GM18511 (cell line): ENCODE results near the gene TDRD1.

Experiments
- ATAC-seq: cut with Tn5 transposase; IDR thresholded peaks from one replicate; pipeline ENCODE4 v1.9.1; 2021; ENCODE audit warnings: mild to moderate bottlenecking, moderate library complexity; ENCODE audit not compliant: unreplicated experiment

Gene TDRD1

GRCh38 chr10:114228156-114228555 lies 49.0 kb downstream of the TDRD1 start:
- ATAC-seq: no peak

- ATAC-seq: no peak
Observed at GRCh38 chr10:114232561-114233176, 53.5 kb downstream of the TDRD1 start.

- no peak for ATAC-seq
Observed at GRCh38 chr10:114233482-114233881, 54.3 kb downstream of the TDRD1 start.

- ATAC-seq: no peak
Observed at GRCh38 chr10:114234132-114234531, 55.0 kb downstream of the TDRD1 start.

- peak; percentile 40 for ATAC-seq
Observed at GRCh38 chr10:114239117-114239993, 60.2 kb downstream of the TDRD1 start, which contains the start of gene VWA2. VWA2 (plus strand) TSS chr10:114239254; CDS start chr10:114248714, 9,460 bp downstream.

- no peak for ATAC-seq
Observed at GRCh38 chr10:114239994-114240345, 60.8 kb downstream of the TDRD1 start.

GRCh38 chr10:114242235-114242634 lies 63.1 kb downstream of the TDRD1 start:
- ATAC-seq: no peak

GRCh38 chr10:114243661-114244060 lies 64.5 kb downstream of the TDRD1 start:
- no peak for ATAC-seq

GRCh38 chr10:114244126-114244525 lies 65.0 kb downstream of the TDRD1 start:
- ATAC-seq: no peak

GRCh38 chr10:114245121-114245791 lies 66.1 kb downstream of the TDRD1 start:
- no peak for ATAC-seq

- no peak for ATAC-seq
Observed at GRCh38 chr10:114246679-114247305, 67.6 kb downstream of the TDRD1 start.

GRCh38 chr10:114250236-114250635 lies 71.1 kb downstream of the TDRD1 start:
- ATAC-seq: no peak

GRCh38 chr10:114250716-114251115 lies 71.6 kb downstream of the TDRD1 start:
- ATAC-seq: no peak

- no peak for ATAC-seq
Observed at GRCh38 chr10:114252092-114252491, 72.9 kb downstream of the TDRD1 start.

- ATAC-seq: no peak
Observed at GRCh38 chr10:114252883-114253282, 73.7 kb downstream of the TDRD1 start.

GRCh38 chr10:114255227-114255626 lies 76.1 kb downstream of the TDRD1 start:
- ATAC-seq: no peak

GRCh38 chr10:114256008-114256765 lies 77.0 kb downstream of the TDRD1 start:
- ATAC-seq: no peak

GRCh38 chr10:114256822-114257221 lies 77.7 kb downstream of the TDRD1 start:
- no peak for ATAC-seq

- no peak for ATAC-seq
Observed at GRCh38 chr10:114257498-114257897, 78.3 kb downstream of the TDRD1 start.

GRCh38 chr10:114258274-114258840 lies 79.2 kb downstream of the TDRD1 start:
- ATAC-seq: no peak
